ENCODE data around the gene MYL4. TPM values are rescaled to one million over a fixed set of nuclear protein-coding genes. Genes with fewer than 3 reads are reported as not detected.
A peak's percentile ranks its signal among the peaks of the same experiment; 100 is the strongest.

Gene MYL4
- total and polyA plus RNA-seq, 3 experiments from 2014 or later = not detected

DNA sequence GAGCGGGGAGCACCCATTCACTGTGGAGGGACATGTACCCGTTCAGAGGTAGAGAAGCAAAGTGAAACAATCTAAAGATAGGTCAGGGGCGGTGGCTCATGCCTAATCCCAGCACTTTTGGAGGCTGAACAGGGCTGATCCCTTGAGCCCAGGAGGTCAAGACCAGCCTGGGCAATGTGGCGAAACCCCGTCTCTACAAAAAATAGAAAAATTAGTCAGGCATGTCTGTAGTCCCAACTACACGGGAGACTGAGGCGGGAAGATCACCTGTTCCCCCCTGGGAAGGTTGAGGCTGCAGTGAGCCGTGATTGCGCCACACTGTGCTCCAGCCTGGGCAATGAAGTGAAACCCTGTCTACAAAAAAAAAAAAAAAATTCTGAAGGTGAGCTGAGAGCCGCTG is 21.7 kb downstream of the MYL4 start:
- Histone ChIP-seq H3K4me3 (ENCODE audit: low read length) (no peak overlapping the region), H3K9me3 (ENCODE audit: low read length) (no peaks in the 10 kb centered on the region), H3K4me1 (ENCODE audit: insufficient read depth, low read length) (peaks cover 8% of the 10 kb centered on the region), H3K27me3 (ENCODE audit: insufficient read depth, low read length, poor library complexity, severe bottlenecking) (no peaks in the 10 kb centered on the region), H3K36me3 (ENCODE audit: insufficient read depth, low read length) (no peaks in the 10 kb centered on the region), H3K27ac (ENCODE audit: low read depth, low read length) (no peak overlapping the region)
- ChIA-PET CTCF (interaction anchor here (0.9 to 3.3 kb wide), 4 partner anchors 11 to 387 kb away, joined by 3 to 24 read pairs (median 10); no protein-coding TSS in a partner anchor), POLR2A (interaction anchor here (1.0 kb wide), 1 partner anchor 94 kb away, joined by 4 read pairs; no protein-coding TSS in a partner anchor)
- no peak for DNase-seq
- H3K4me1 Mint-ChIP-seq = peaks cover 10 to 15% (median 13%) of the 10 kb centered on the region in 3 donors
- H3K27ac Mint-ChIP-seq = peak overlapping the region in 1 of 8 donors; percentile 17
- H3K27me3 Mint-ChIP-seq = peaks cover 3 to 6% of the 10 kb centered on the region in 2 donors
- H3K4me3 Mint-ChIP-seq = no peak overlapping the region
- no peaks in the 10 kb centered on the region for H3K36me3 Mint-ChIP-seq
- H3K9me3 Mint-ChIP-seq = no peaks in the 10 kb centered on the region

DNA sequence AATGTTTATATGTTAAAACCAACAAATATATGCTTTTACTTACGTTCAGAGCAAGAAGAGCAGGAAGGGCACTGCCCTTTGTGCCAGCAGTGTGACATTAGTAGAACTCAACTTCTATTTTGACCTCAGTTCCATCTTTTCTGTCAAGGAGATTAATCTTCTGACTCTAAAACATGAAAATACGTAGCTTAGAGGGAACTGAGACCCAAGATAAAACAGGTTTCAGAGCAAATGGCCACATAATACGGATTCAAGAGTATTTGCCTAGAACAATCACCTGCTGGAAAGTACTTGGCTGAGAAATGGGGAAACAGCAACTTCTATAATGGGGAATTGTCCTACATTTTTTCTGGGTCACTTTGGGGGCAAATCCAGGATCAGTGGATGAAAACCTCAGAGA is 22.2 kb downstream of the MYL4 start:
- peaks cover 3 to 6% of the 10 kb centered on the region in 2 donors for H3K27me3 Mint-ChIP-seq
- DNase-seq = no peak
- no peaks in the 10 kb centered on the region for H3K36me3 Mint-ChIP-seq
- Histone ChIP-seq H3K4me3 (ENCODE audit: low read length) (no peak overlapping the region), H3K4me1 (ENCODE audit: insufficient read depth, low read length) (peaks cover 8% of the 10 kb centered on the region), H3K27ac (ENCODE audit: low read depth, low read length) (no peak overlapping the region), H3K36me3 (ENCODE audit: insufficient read depth, low read length) (no peaks in the 10 kb centered on the region), H3K27me3 (ENCODE audit: insufficient read depth, low read length, poor library complexity, severe bottlenecking) (no peaks in the 10 kb centered on the region), H3K9me3 (ENCODE audit: low read length) (no peaks in the 10 kb centered on the region)
- H3K27ac Mint-ChIP-seq = no peak overlapping the region
- ChIA-PET POLR2A (interaction anchor here (1.0 kb wide), 1 partner anchor 93 kb away, joined by 4 read pairs; no protein-coding TSS in a partner anchor), CTCF (interaction anchor here (3.3 kb wide), 1 partner anchor 84 kb away, joined by 16 read pairs; no protein-coding TSS in a partner anchor)
- no peaks in the 10 kb centered on the region for H3K9me3 Mint-ChIP-seq
- H3K4me1 Mint-ChIP-seq = peaks cover 10 to 15% (median 13%) of the 10 kb centered on the region in 3 donors
- H3K4me3 Mint-ChIP-seq = no peak overlapping the region

GRCh38 chr17:47231866-47232265 is 22.7 kb downstream of the MYL4 start:
- H3K4me3 Mint-ChIP-seq = no peak overlapping the region
- H3K36me3 Mint-ChIP-seq = no peaks in the 10 kb centered on the region
- no peaks in the 10 kb centered on the region for H3K36me3 ChIP-seq (ENCODE audit: insufficient read depth, low read length)
- ChIA-PET POLR2A (interaction anchor here (1.0 kb wide), 1 partner anchor 93 kb away, joined by 4 read pairs; no protein-coding TSS in a partner anchor), CTCF (interaction anchor here (3.3 kb wide), 1 partner anchor 83 kb away, joined by 16 read pairs; no protein-coding TSS in a partner anchor)
- no peak for DNase-seq
- H3K4me1 ChIP-seq (ENCODE audit: insufficient read depth, low read length) = peaks cover 8% of the 10 kb centered on the region
- H3K4me1 Mint-ChIP-seq = peaks cover 10 to 15% (median 13%) of the 10 kb centered on the region in 3 donors
- no peaks in the 10 kb centered on the region for H3K9me3 Mint-ChIP-seq
- H3K4me3 ChIP-seq (ENCODE audit: low read length) = no peak overlapping the region
- H3K27ac ChIP-seq (ENCODE audit: low read depth, low read length) = no peak overlapping the region
- H3K9me3 ChIP-seq (ENCODE audit: low read length) = no peaks in the 10 kb centered on the region
- H3K27me3 Mint-ChIP-seq = peaks cover 3 to 6% of the 10 kb centered on the region in 2 donors
- H3K27ac Mint-ChIP-seq = no peak overlapping the region
- no peaks in the 10 kb centered on the region for H3K27me3 ChIP-seq (ENCODE audit: insufficient read depth, low read length, poor library complexity, severe bottlenecking)

GRCh38 chr17:47232465-47232864 is 23.3 kb downstream of the MYL4 start:
- H3K27ac Mint-ChIP-seq = no peak overlapping the region
- POLR2A ChIA-PET = interaction anchor here (0.6 kb wide), 1 partner anchor 449 kb away, joined by 6 read pairs; no protein-coding TSS in a partner anchor
- peaks cover 8% of the 10 kb centered on the region for H3K4me1 ChIP-seq (ENCODE audit: insufficient read depth, low read length)
- no peak overlapping the region for H3K4me3 Mint-ChIP-seq
- H3K4me1 Mint-ChIP-seq = peaks cover 10 to 15% (median 13%) of the 10 kb centered on the region in 3 donors
- H3K27me3 Mint-ChIP-seq = peaks cover 3 to 6% of the 10 kb centered on the region in 2 donors
- H3K9me3 Mint-ChIP-seq = no peaks in the 10 kb centered on the region
- CTCF ChIA-PET = no interaction called here
- H3K27me3 ChIP-seq (ENCODE audit: insufficient read depth, low read length, poor library complexity, severe bottlenecking) = no peaks in the 10 kb centered on the region
- no peaks in the 10 kb centered on the region for H3K9me3 ChIP-seq (ENCODE audit: low read length)
- no peaks in the 10 kb centered on the region for H3K36me3 ChIP-seq (ENCODE audit: insufficient read depth, low read length)
- no peaks in the 10 kb centered on the region for H3K36me3 Mint-ChIP-seq
- no peak for DNase-seq
- no peak overlapping the region for H3K27ac ChIP-seq (ENCODE audit: low read depth, low read length)
- H3K4me3 ChIP-seq (ENCODE audit: low read length) = no peak overlapping the region

DNA sequence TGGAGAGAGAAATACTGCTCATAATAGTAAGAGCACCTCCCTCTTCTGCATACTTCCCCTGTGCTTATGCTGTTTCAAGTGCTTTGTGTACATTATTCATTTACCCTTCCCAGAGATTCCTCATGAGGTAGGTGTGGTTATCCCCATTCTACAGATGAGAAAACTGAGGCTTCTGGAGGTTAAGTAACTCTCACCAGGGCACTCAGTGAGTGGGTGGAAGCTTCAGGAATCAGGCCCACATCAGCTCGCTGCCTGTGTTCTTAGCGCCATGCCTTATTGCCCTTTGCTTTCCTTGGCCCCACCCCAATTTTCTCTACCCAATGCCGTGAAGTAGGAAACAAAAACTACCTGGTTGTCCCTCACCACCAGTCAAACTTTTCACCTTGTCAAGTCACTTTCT is 26.4 kb downstream of the MYL4 start:
- Histone ChIP-seq H3K27ac (ENCODE audit: low read depth, low read length) (no peak overlapping the region), H3K4me1 (ENCODE audit: insufficient read depth, low read length) (no peaks in the 10 kb centered on the region), H3K9me3 (ENCODE audit: low read length) (no peaks in the 10 kb centered on the region), H3K4me3 (ENCODE audit: low read length) (no peak overlapping the region), H3K36me3 (ENCODE audit: insufficient read depth, low read length) (no peaks in the 10 kb centered on the region), H3K27me3 (ENCODE audit: insufficient read depth, low read length, poor library complexity, severe bottlenecking) (no peaks in the 10 kb centered on the region)
- peaks cover 3 to 13% (median 5%) of the 10 kb centered on the region in 3 donors for H3K4me1 Mint-ChIP-seq
- H3K4me3 Mint-ChIP-seq = no peak overlapping the region
- CTCF ChIA-PET = interaction anchor here (1.2 kb wide), 1 partner anchor 30 kb away, joined by 4 read pairs; no protein-coding TSS in a partner anchor
- H3K9me3 Mint-ChIP-seq = no peaks in the 10 kb centered on the region
- POLR2A ChIA-PET = no interaction called here
- H3K36me3 Mint-ChIP-seq = no peaks in the 10 kb centered on the region
- H3K27me3 Mint-ChIP-seq = peaks cover 0 to 2% of the 10 kb centered on the region in 2 donors
- H3K27ac Mint-ChIP-seq = peak overlapping the region in 2 of 8 donors; percentile 38 to 54
- no peak for DNase-seq

DNA sequence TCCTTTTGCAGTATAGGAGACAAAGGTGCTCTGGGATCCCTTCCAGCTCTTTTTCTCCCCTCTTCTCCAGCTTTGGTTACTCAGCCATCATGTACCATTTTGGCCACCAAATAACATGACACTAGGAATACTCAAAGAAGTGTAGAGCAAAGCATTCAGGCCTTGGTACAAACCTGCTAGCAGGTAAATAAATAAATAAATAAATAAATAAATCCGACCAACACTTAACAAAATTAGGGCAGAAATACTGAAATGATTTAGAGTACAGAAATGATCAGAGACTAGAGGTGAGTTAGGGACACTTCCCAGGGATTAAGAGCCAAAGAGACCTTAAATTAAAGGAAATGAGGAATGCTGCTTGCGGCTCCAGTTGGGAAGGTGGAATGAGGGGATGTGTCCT is 26.8 kb downstream of the MYL4 start:
- Histone ChIP-seq H3K27me3 (ENCODE audit: insufficient read depth, low read length, poor library complexity, severe bottlenecking) (no peaks in the 10 kb centered on the region), H3K27ac (ENCODE audit: low read depth, low read length) (no peak overlapping the region), H3K9me3 (ENCODE audit: low read length) (no peaks in the 10 kb centered on the region), H3K36me3 (ENCODE audit: insufficient read depth, low read length) (no peaks in the 10 kb centered on the region), H3K4me1 (ENCODE audit: insufficient read depth, low read length) (no peaks in the 10 kb centered on the region), H3K4me3 (ENCODE audit: low read length) (no peak overlapping the region)
- Mint-ChIP-seq H3K36me3 (no peaks in the 10 kb centered on the region), H3K4me3 (no peak overlapping the region), H3K9me3 (no peaks in the 10 kb centered on the region), H3K4me1 (peaks cover 5 to 13% (median 5%) of the 10 kb centered on the region in 3 donors), H3K27ac (peak overlapping the region in 1 of 8 donors; percentile 54), H3K27me3 (no peaks in the 10 kb centered on the region)
- ChIA-PET CTCF (interaction anchor here (1.2 kb wide), 1 partner anchor 30 kb away, joined by 4 read pairs; no protein-coding TSS in a partner anchor), POLR2A (no interaction called here)
- DNase-seq = no peak

DNA sequence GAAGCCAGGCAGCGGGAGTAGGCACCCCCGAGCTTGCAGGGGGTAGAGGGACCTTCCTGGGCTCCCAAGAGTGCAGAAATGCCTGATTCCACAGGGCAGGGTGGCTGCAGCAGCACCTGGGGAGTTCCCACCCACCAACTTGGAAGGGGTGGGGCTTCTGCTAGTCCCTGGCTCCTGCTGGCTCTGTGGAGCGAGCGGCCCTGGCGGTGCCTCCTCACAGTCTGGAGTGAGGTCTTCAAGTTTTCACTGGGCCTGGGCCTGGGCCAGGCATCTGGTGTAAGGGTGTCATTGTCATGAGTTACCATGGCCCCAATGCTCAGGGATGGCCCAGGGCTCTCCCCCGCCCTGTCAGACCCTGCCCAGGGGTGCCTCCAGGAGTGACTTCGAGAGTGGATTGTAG is 28.7 kb downstream of the MYL4 start:
- no peaks in the 10 kb centered on the region for H3K36me3 ChIP-seq (ENCODE audit: insufficient read depth, low read length)
- Mint-ChIP-seq H3K4me3 (no peak overlapping the region), H3K27me3 (no peaks in the 10 kb centered on the region), H3K9me3 (no peaks in the 10 kb centered on the region), H3K27ac (no peak overlapping the region), H3K4me1 (peaks cover 5 to 13% (median 5%) of the 10 kb centered on the region in 3 donors), H3K36me3 (no peaks in the 10 kb centered on the region)
- no peaks in the 10 kb centered on the region for H3K27me3 ChIP-seq (ENCODE audit: insufficient read depth, low read length, poor library complexity, severe bottlenecking)
- ChIA-PET CTCF (no interaction called here), POLR2A (no interaction called here)
- H3K4me3 ChIP-seq (ENCODE audit: low read length) = no peak overlapping the region
- DNase-seq = no peak
- H3K9me3 ChIP-seq (ENCODE audit: low read length) = no peaks in the 10 kb centered on the region
- no peaks in the 10 kb centered on the region for H3K4me1 ChIP-seq (ENCODE audit: insufficient read depth, low read length)
- H3K27ac ChIP-seq (ENCODE audit: low read depth, low read length) = no peak overlapping the region

DNA sequence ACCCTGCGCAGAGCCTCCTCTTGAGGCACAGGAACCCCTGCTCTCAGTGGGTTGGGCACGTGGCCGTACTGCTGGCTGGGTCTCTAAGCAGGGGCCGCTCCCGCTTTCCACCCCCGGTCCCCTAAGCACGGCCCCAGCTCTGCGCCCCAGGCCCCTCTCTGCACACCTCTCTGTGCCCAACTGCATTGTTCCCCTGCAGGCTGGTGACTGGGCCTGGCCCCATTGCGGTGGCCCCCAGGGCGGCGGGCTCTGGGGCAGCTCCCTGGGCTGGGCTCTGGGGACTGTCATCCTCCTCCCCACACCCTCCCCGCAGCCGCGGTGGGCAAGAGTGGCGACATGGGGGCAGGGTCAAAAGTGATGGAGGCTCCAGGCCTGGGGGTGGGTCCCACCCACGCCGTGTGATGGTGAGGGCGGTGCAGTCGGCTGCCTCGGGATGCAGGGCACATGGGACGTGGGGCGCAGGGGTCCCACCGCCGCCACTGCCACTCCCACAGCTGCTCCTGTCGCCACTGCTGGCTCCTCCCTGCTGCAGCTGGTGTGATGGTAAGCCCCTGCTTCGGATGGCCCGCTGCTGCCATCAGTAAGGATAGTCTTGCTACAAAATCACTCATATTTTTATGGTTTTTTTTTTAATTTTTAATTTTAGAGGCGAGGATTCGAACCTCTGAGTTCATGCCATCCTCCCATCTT is 29.3 kb downstream of the MYL4 start:
- Mint-ChIP-seq H3K36me3 (no peaks in the 10 kb centered on the region), H3K9me3 (no peaks in the 10 kb centered on the region), H3K27ac (no peak overlapping the region), H3K4me1 (peaks cover 5 to 13% (median 5%) of the 10 kb centered on the region in 3 donors), H3K4me3 (no peak overlapping the region), H3K27me3 (peaks cover 0 to under 1% of the 10 kb centered on the region in 2 donors)
- H3K9me3 ChIP-seq (ENCODE audit: low read length) = no peaks in the 10 kb centered on the region
- ChIA-PET POLR2A (no interaction called here), CTCF (no interaction called here)
- no peak for DNase-seq
- no peaks in the 10 kb centered on the region for H3K27me3 ChIP-seq (ENCODE audit: insufficient read depth, low read length, poor library complexity, severe bottlenecking)
- no peak overlapping the region for H3K27ac ChIP-seq (ENCODE audit: low read depth, low read length)
- H3K36me3 ChIP-seq (ENCODE audit: insufficient read depth, low read length) = no peaks in the 10 kb centered on the region
- no peak overlapping the region for H3K4me3 ChIP-seq (ENCODE audit: low read length)
- no peaks in the 10 kb centered on the region for H3K4me1 ChIP-seq (ENCODE audit: insufficient read depth, low read length)
